Fibroblast of lung (primary cell): ENCODE measurements around the gene PI4K2B. TPM values are rescaled to one million over a fixed set of nuclear protein-coding genes. Genes with fewer than 3 reads are reported as not detected.

Source experiments
- DNase-seq, 2 donors: peaks; one replicate each; pipeline versions ENCODE4 v3.0.0 to v3.0.0-alpha.2; 2010; ENCODE audit warnings: low read depth in 2 of 2
- H2AFZ ChIP-seq: 2 replicates; pipeline ENCODE4 v1.5.1; 2012; ENCODE audit warnings: low read length, control low read depth, inconsistent platforms
- H3K27ac ChIP-seq: 2 replicates; pipeline ENCODE4 v1.5.1; 2011; ENCODE audit warnings: low read length, control low read depth; ENCODE audit not compliant: insufficient read depth
- H3K27me3 ChIP-seq: 2 replicates; pipeline ENCODE4 v1.5.1; 2011; ENCODE audit warnings: mild to moderate bottlenecking, low read length; ENCODE audit not compliant: control insufficient read depth, insufficient read depth
- H3K36me3 ChIP-seq: 2 replicates; pipeline ENCODE4 v1.5.1; 2011; ENCODE audit warnings: low read length; ENCODE audit not compliant: control insufficient read depth, insufficient read depth
- H3K4me1 ChIP-seq: 2 replicates; pipeline ENCODE4 v1.5.1; 2011; ENCODE audit warnings: low read length; ENCODE audit not compliant: control insufficient read depth, insufficient read depth; ENCODE audit errors: extremely low read depth
- H3K4me2 ChIP-seq: 2 replicates; pipeline ENCODE4 v1.5.1; 2011; ENCODE audit warnings: low read length, control low read depth; ENCODE audit not compliant: insufficient read depth; ENCODE audit errors: extremely low read depth
- H3K4me3 ChIP-seq, 4 experiments: fragments of 200-600 bp in 1 of 4; sonication (generic) in 1 of 4; replicated peaks in 1 of 4; 2 replicates each; pipeline ENCODE4 v1.5.1; 2011 to 2016; ENCODE audit warnings: low read length in 4 of 4, low read depth in 3 of 4, mild to moderate bottlenecking in 3 of 4, control low read depth in 2 of 4, inconsistent platforms in 1 of 4, mixed read lengths in 1 of 4; ENCODE audit not compliant: insufficient read depth in 1 of 4; ENCODE audit errors: control extremely low read depth in 1 of 4
- H3K79me2 ChIP-seq: 2 replicates; pipeline ENCODE4 v1.5.1; 2012; ENCODE audit warnings: mild to moderate bottlenecking, low read length, inconsistent platforms; ENCODE audit not compliant: control insufficient read depth, insufficient read depth
- H3K9ac ChIP-seq: 2 replicates; pipeline ENCODE4 v1.5.1; 2011; ENCODE audit warnings: mild to moderate bottlenecking, low read length, control low read depth; ENCODE audit not compliant: insufficient read depth
- H3K9me3 ChIP-seq: 2 replicates; pipeline ENCODE4 v1.5.1; 2012; ENCODE audit warnings: low read depth, low read length; ENCODE audit not compliant: control insufficient read depth, insufficient read depth
- H4K20me1 ChIP-seq: 2 replicates; pipeline ENCODE4 v1.5.1; 2011; ENCODE audit warnings: low read length; ENCODE audit not compliant: control insufficient read depth, insufficient read depth; ENCODE audit errors: extremely low read depth
- CTCF ChIP-seq, 2 donors: IDR thresholded peaks in 1 of 2; conservative IDR thresholded peaks in 1 of 2; 1 replicate in 1 of 2; 2 replicates in 1 of 2; pipeline ENCODE4 v1.5.1; 2011 to 2012; ENCODE audit warnings: low read length in 2 of 2, control low read depth in 1 of 2, inconsistent platforms in 1 of 2, low read depth in 1 of 2, mild to moderate bottlenecking in 1 of 2
- EZH2 ChIP-seq: IDR thresholded peaks from 2 replicates; pipeline ENCODE4 v1.5.1; 2012; ENCODE audit warnings: low read length, control low read depth, mild to moderate bottlenecking; ENCODE audit errors: missing control alignments
- polyA plus RNA-seq, 2 donors: library from polyadenylated mRNA; depleted of rRNA in 1 of 2; stranded (reverse) in 1 of 2; unstranded in 1 of 2; fragments of >200 nt; gene quantifications; 2 replicates each; pipeline ENCODE4 v1.2.1, GENCODE V29; 2011 to 2012; ENCODE audit warnings: missing spikeins in 1 of 2
- total RNA-seq: library from RNA; depleted of rRNA; stranded (reverse); fragments of >200 nt; gene quantifications from 2 replicates; pipeline ENCODE4 v1.2.1, GENCODE V29; 2014

PI4K2B gene
- total and polyA plus RNA-seq, 2 donors (not counting 1 experiment from before 2014, with no cell fraction given): 21.0 to 23.9 TPM

GRCh38 chr4:25291158-25291733, 57.4 kb downstream of the PI4K2B start:
- DNase-seq: no peak

GRCh38 chr4:25297528-25298242, 63.9 kb downstream of the PI4K2B start:
- Histone ChIP-seq H3K4me1 (no peaks in the 10 kb centered on the region), H3K27ac (no peak overlapping the region), H3K79me2 (no peaks in the 10 kb centered on the region), H3K27me3 (peaks cover 13% of the 10 kb centered on the region), H3K36me3 (no peaks in the 10 kb centered on the region), H3K4me3 (no peak overlapping the region), H2AFZ (no peak overlapping the region), H4K20me1 (no peaks in the 10 kb centered on the region), H3K9me3 (no peaks in the 10 kb centered on the region), H3K4me2 (no peak overlapping the region), H3K9ac (no peak overlapping the region)
- DNase-seq: no peak
- no peak for TF ChIP-seq EZH2
- no peak for TF ChIP-seq CTCF (conservative IDR thresholded peaks at IDR 0.05 in 1 of 2, IDR thresholded peaks at IDR 0.05 in 1 of 2; ENCODE audit: low read depth in 1 of 2, low read length in 2 of 2)

More at GRCh38 chr4:25291158-25291733, 57.4 kb downstream of the PI4K2B start:
- no peak overlapping the region for H2AFZ ChIP-seq
- TF ChIP-seq EZH2 (no peak), CTCF (conservative IDR thresholded peaks at IDR 0.05 in 1 of 2, IDR thresholded peaks at IDR 0.05 in 1 of 2; ENCODE audit: low read depth in 1 of 2, low read length in 2 of 2) (no peak)
- no peak overlapping the region for H3K4me2 ChIP-seq
- no peaks in the 10 kb centered on the region for H3K79me2 ChIP-seq
- H3K4me1 ChIP-seq: no peaks in the 10 kb centered on the region
- no peaks in the 10 kb centered on the region for H3K36me3 ChIP-seq
- H3K9me3 ChIP-seq: no peaks in the 10 kb centered on the region
- no peaks in the 10 kb centered on the region for H4K20me1 ChIP-seq
- no peak overlapping the region for H3K9ac ChIP-seq
- H3K4me3 ChIP-seq: no peak overlapping the region
- no peak overlapping the region for H3K27ac ChIP-seq
- H3K27me3 ChIP-seq: no peaks in the 10 kb centered on the region

- Histone ChIP-seq H3K9me3 (no peaks in the 10 kb centered on the region), H3K4me3 (no peak overlapping the region), H3K4me1 (no peaks in the 10 kb centered on the region), H3K4me2 (no peak overlapping the region), H3K27me3 (peaks cover 13% of the 10 kb centered on the region), H3K27ac (no peak overlapping the region), H4K20me1 (no peaks in the 10 kb centered on the region), H3K79me2 (no peaks in the 10 kb centered on the region), H3K36me3 (no peaks in the 10 kb centered on the region), H2AFZ (no peak overlapping the region), H3K9ac (no peak overlapping the region)
- TF ChIP-seq EZH2: no peak
- no peak for DNase-seq
Measured at GRCh38 chr4:25299476-25300203, 65.8 kb downstream of the PI4K2B start.
